ENCODE results near the gene MRTO4. TPM values are rescaled to one million over a fixed set of nuclear protein-coding genes. Genes with fewer than 3 reads are reported as not detected.
"Not testable (repeated sequence)": the region's sequence is repeated elsewhere in the genome, so short reads cannot be mapped to it uniquely, and the experiment has no call there.

MRTO4 gene
- total RNA-seq, 1 experiment from 2014 or later: 54.6 TPM

DNA sequence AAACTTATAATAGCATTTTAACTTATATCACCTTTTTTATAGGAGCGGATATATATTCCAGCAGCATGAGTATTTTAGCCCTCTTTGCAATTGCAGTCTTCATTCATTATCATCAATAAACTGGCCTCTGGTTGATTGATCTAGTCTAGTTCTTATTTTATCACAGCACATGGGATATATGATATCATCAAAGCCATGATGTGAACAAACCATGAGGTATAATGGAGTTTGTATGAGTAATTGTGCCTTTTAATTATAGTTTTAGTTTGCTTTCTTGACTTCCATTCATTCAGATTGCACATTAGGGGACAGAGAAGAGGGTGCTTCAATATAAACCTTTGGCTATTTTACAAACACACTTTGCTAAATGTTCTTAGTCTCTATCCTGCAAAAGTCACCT, 38.0 kb upstream of the MRTO4 start (continued):
- TF ChIP-seq, protein P1, sequence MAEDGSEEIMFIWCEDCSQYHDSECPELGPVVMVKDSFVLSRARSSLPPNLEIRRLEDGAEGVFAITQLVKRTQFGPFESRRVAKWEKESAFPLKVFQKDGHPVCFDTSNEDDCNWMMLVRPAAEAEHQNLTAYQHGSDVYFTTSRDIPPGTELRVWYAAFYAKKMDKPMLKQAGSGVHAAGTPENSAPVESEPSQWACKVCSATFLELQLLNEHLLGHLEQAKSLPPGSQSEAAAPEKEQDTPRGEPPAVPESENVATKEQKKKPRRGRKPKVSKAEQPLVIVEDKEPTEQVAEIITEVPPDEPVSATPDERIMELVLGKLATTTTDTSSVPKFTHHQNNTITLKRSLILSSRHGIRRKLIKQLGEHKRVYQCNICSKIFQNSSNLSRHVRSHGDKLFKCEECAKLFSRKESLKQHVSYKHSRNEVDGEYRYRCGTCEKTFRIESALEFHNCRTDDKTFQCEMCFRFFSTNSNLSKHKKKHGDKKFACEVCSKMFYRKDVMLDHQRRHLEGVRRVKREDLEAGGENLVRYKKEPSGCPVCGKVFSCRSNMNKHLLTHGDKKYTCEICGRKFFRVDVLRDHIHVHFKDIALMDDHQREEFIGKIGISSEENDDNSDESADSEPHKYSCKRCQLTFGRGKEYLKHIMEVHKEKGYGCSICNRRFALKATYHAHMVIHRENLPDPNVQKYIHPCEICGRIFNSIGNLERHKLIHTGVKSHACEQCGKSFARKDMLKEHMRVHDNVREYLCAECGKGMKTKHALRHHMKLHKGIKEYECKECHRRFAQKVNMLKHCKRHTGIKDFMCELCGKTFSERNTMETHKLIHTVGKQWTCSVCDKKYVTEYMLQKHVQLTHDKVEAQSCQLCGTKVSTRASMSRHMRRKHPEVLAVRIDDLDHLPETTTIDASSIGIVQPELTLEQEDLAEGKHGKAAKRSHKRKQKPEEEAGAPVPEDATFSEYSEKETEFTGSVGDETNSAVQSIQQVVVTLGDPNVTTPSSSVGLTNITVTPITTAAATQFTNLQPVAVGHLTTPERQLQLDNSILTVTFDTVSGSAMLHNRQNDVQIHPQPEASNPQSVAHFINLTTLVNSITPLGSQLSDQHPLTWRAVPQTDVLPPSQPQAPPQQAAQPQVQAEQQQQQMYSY (CRISPR knock-in tag; IDR thresholded peaks at IDR 0.05): no peak
- TF ChIP-seq, protein P2, sequence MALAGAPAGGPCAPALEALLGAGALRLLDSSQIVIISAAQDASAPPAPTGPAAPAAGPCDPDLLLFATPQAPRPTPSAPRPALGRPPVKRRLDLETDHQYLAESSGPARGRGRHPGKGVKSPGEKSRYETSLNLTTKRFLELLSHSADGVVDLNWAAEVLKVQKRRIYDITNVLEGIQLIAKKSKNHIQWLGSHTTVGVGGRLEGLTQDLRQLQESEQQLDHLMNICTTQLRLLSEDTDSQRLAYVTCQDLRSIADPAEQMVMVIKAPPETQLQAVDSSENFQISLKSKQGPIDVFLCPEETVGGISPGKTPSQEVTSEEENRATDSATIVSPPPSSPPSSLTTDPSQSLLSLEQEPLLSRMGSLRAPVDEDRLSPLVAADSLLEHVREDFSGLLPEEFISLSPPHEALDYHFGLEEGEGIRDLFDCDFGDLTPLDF (CRISPR knock-in tag; IDR thresholded peaks at IDR 0.05): no peak
- no peak for TF ChIP-seq MXD4 (CRISPR knock-in tag; IDR thresholded peaks at IDR 0.05; ENCODE audit: borderline replicate concordance)
- no peak for TF ChIP-seq CREM (CRISPR knock-in tag; IDR thresholded peaks at IDR 0.05)
- TF ChIP-seq, protein P3, sequence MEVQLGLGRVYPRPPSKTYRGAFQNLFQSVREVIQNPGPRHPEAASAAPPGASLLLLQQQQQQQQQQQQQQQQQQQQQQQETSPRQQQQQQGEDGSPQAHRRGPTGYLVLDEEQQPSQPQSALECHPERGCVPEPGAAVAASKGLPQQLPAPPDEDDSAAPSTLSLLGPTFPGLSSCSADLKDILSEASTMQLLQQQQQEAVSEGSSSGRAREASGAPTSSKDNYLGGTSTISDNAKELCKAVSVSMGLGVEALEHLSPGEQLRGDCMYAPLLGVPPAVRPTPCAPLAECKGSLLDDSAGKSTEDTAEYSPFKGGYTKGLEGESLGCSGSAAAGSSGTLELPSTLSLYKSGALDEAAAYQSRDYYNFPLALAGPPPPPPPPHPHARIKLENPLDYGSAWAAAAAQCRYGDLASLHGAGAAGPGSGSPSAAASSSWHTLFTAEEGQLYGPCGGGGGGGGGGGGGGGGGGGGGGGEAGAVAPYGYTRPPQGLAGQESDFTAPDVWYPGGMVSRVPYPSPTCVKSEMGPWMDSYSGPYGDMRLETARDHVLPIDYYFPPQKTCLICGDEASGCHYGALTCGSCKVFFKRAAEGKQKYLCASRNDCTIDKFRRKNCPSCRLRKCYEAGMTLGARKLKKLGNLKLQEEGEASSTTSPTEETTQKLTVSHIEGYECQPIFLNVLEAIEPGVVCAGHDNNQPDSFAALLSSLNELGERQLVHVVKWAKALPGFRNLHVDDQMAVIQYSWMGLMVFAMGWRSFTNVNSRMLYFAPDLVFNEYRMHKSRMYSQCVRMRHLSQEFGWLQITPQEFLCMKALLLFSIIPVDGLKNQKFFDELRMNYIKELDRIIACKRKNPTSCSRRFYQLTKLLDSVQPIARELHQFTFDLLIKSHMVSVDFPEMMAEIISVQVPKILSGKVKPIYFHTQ (CRISPR knock-in tag; IDR thresholded peaks at IDR 0.05): no peak

DNA sequence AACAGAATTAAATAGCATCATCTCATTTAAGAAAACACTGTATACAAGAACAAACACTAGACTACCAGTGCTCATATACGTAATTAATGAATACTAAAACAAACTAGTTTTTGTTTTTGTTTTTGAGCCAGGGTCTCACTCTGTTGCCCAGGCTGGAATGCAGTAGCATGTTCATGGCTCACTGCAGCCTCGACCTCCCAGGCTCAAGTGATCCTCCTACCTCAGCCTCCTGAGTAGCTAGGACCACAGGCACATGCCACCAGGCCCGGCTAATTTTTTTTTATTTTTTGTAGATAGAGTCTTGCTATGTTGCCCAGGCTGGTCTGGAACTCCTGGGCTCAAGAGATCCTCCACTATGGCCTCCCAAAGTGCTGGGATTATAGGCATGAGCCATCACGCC, 35.0 kb upstream of the MRTO4 start:
- H3K27me3 Mint-ChIP-seq (ENCODE audit: low read depth); ATAC-seq; DNase-seq (ENCODE audit: low spot score); H3K9me3 Mint-ChIP-seq; H3K4me1 Mint-ChIP-seq; H3K27ac Mint-ChIP-seq; H3K4me3 Mint-ChIP-seq; POLR2A ChIA-PET: not testable (repeated sequence)
- CTCF ChIA-PET: interaction anchor here (0.6 kb wide), 1 partner anchor 24 kb away, joined by 3 read pairs; no protein-coding TSS in a partner anchor
- H3K36me3 Mint-ChIP-seq: peaks cover 50% of the 10 kb centered on the region
- peak; percentile 51; the same call in 1 of the 2 replicates for TF ChIP-seq ZNF121 (CRISPR knock-in tag; IDR thresholded peaks at IDR 0.05)

DNA sequence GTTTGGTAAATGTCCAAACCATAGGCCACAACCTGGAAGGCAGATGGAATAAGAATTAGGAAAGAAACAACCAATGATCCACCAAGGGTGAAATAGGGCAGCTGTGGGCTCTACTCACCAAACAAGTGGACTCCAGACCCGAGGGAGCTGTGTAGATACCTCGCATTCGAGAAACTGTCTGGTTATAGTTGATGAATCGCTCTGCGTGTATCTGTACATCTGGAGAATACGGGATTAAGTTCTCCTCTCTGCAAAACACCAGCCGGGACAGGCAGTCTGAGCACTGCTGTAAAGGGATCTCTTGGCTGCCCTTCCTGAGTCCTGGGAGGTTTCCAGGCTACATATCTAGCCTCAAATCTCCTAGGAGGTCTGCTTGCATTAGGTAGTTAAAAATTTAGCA, 32.2 kb upstream of the MRTO4 start:
- POLR2A ChIA-PET: no interaction called here
- peaks cover 74% of the 10 kb centered on the region for H3K36me3 Mint-ChIP-seq
- no peak for TF ChIP-seq ATF1 (CRISPR knock-in tag; IDR thresholded peaks at IDR 0.05)
- TF ChIP-seq, protein P4, sequence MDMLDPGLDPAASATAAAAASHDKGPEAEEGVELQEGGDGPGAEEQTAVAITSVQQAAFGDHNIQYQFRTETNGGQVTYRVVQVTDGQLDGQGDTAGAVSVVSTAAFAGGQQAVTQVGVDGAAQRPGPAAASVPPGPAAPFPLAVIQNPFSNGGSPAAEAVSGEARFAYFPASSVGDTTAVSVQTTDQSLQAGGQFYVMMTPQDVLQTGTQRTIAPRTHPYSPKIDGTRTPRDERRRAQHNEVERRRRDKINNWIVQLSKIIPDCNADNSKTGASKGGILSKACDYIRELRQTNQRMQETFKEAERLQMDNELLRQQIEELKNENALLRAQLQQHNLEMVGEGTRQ (CRISPR knock-in tag; IDR thresholded peaks at IDR 0.05): no peak
- TF ChIP-seq, protein P5, sequence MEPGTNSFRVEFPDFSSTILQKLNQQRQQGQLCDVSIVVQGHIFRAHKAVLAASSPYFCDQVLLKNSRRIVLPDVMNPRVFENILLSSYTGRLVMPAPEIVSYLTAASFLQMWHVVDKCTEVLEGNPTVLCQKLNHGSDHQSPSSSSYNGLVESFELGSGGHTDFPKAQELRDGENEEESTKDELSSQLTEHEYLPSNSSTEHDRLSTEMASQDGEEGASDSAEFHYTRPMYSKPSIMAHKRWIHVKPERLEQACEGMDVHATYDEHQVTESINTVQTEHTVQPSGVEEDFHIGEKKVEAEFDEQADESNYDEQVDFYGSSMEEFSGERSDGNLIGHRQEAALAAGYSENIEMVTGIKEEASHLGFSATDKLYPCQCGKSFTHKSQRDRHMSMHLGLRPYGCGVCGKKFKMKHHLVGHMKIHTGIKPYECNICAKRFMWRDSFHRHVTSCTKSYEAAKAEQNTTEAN (CRISPR knock-in tag; IDR thresholded peaks at IDR 0.05): no peak
- TF ChIP-seq, protein P6, sequence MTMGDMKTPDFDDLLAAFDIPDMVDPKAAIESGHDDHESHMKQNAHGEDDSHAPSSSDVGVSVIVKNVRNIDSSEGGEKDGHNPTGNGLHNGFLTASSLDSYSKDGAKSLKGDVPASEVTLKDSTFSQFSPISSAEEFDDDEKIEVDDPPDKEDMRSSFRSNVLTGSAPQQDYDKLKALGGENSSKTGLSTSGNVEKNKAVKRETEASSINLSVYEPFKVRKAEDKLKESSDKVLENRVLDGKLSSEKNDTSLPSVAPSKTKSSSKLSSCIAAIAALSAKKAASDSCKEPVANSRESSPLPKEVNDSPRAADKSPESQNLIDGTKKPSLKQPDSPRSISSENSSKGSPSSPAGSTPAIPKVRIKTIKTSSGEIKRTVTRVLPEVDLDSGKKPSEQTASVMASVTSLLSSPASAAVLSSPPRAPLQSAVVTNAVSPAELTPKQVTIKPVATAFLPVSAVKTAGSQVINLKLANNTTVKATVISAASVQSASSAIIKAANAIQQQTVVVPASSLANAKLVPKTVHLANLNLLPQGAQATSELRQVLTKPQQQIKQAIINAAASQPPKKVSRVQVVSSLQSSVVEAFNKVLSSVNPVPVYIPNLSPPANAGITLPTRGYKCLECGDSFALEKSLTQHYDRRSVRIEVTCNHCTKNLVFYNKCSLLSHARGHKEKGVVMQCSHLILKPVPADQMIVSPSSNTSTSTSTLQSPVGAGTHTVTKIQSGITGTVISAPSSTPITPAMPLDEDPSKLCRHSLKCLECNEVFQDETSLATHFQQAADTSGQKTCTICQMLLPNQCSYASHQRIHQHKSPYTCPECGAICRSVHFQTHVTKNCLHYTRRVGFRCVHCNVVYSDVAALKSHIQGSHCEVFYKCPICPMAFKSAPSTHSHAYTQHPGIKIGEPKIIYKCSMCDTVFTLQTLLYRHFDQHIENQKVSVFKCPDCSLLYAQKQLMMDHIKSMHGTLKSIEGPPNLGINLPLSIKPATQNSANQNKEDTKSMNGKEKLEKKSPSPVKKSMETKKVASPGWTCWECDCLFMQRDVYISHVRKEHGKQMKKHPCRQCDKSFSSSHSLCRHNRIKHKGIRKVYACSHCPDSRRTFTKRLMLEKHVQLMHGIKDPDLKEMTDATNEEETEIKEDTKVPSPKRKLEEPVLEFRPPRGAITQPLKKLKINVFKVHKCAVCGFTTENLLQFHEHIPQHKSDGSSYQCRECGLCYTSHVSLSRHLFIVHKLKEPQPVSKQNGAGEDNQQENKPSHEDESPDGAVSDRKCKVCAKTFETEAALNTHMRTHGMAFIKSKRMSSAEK (CRISPR knock-in tag; IDR thresholded peaks at IDR 0.05; ENCODE audit: borderline replicate concordance): no peak
- no peak for TF ChIP-seq FOXP1 (CRISPR knock-in tag; IDR thresholded peaks at IDR 0.05; ENCODE audit: borderline replicate concordance)
- TF ChIP-seq ZNF423 (CRISPR knock-in tag; IDR thresholded peaks at IDR 0.05): no peak
- TF ChIP-seq, protein P7, sequence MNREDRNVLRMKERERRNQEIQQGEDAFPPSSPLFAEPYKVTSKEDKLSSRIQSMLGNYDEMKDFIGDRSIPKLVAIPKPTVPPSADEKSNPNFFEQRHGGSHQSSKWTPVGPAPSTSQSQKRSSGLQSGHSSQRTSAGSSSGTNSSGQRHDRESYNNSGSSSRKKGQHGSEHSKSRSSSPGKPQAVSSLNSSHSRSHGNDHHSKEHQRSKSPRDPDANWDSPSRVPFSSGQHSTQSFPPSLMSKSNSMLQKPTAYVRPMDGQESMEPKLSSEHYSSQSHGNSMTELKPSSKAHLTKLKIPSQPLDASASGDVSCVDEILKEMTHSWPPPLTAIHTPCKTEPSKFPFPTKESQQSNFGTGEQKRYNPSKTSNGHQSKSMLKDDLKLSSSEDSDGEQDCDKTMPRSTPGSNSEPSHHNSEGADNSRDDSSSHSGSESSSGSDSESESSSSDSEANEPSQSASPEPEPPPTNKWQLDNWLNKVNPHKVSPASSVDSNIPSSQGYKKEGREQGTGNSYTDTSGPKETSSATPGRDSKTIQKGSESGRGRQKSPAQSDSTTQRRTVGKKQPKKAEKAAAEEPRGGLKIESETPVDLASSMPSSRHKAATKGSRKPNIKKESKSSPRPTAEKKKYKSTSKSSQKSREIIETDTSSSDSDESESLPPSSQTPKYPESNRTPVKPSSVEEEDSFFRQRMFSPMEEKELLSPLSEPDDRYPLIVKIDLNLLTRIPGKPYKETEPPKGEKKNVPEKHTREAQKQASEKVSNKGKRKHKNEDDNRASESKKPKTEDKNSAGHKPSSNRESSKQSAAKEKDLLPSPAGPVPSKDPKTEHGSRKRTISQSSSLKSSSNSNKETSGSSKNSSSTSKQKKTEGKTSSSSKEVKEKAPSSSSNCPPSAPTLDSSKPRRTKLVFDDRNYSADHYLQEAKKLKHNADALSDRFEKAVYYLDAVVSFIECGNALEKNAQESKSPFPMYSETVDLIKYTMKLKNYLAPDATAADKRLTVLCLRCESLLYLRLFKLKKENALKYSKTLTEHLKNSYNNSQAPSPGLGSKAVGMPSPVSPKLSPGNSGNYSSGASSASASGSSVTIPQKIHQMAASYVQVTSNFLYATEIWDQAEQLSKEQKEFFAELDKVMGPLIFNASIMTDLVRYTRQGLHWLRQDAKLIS (CRISPR knock-in tag; IDR thresholded peaks at IDR 0.05; ENCODE audit: borderline replicate concordance): no peak
- TF ChIP-seq NFE2L1 (CRISPR knock-in tag; IDR thresholded peaks at IDR 0.05): no peak

More for the DNA sequence above, 32.2 kb upstream of the MRTO4 start:
- H3K4me1 Mint-ChIP-seq: no peaks in the 10 kb centered on the region
- CTCF ChIA-PET: no interaction called here
- H3K9me3 Mint-ChIP-seq: no peaks in the 10 kb centered on the region
- no peak overlapping the region for H3K27ac Mint-ChIP-seq
- DNase-seq (ENCODE audit: low spot score) (no peak), ATAC-seq (no peak)
- no peak overlapping the region for H3K4me3 Mint-ChIP-seq
- H3K27me3 Mint-ChIP-seq (ENCODE audit: low read depth): no peaks in the 10 kb centered on the region
